ENCODE data around the gene WDR48.

WDR48 gene

DNA sequence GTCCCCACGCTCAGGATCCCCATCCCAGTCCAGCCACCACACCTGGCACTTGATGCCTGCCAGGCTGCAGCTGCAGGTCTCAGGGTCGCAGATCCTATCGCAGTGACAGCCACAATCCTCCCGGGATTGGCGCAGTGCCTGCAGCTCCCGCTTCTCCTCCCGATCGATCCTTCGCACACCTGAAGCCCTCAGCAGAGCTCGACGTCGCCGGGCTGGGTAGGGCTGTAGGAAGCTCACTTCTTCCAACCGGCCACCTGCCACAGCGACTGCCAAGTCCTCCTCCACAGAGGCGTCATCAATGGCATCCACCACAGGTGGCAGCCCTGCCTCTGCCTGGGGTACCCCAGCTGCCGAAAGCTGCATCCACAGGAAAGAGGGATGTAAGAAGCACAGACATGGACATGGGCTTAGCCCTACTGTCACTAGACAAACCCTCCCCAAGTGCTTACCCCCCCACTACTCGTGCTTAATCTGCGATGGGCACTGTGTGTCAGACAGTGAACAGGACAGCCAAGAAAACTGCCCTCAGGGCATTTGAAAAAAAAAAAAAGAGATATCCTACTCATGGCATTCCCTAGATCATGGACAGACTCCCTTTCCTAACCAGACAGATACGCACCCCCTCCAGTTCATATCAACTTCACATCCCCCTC is 92.4 kb downstream of the WDR48 start:
- DNase-seq (ENCODE audit: extremely low read depth, insufficient read length): no peak
- Histone ChIP-seq H3K36me3 (ENCODE audit: control insufficient read depth, insufficient read depth, low read length) (peaks cover 30% of the 10 kb centered on the region), H3K4me3 (replicated peaks; ENCODE audit: low read depth, low read length) (no peak overlapping the region), H3K27me3 (replicated peaks; ENCODE audit: control insufficient read depth, insufficient read depth, low read length) (no peaks in the 10 kb centered on the region)
- TF ChIP-seq CTCF (IDR thresholded peaks at IDR 0.05; ENCODE audit: insufficient read depth, low read length, poor library complexity, severe bottlenecking): no peak

DNA sequence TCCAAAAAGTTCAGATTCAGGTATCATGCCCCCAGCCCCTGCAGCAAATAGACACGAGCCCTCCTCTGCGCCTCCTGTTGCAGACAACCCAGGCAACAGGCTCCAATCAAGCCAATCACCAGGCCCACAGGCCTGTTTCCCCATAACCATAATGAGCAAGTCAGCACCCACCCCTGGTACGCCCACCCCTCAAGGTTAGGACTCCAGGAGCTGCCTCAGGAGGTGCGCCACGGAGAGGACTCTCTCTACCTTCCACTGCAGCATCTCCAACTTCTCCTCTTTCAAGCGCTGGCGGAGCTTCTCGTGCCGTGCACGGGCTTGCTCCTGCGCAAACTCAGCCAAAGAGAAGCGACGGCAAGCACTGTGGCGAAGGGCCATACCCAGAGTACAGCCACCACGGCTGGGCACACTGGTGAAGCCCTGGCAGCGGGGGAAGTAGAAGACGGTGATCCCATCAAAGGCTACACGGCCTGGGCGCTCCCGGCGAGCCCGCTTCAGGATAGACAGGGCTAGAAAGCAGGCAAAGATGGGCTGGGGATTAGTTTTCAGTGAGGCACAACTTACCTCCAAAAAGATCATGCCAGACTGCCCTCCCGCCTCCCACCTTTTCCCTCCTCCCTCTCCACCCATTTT is 93.0 kb downstream of the WDR48 start:
- no peak for TF ChIP-seq CTCF (IDR thresholded peaks at IDR 0.05; ENCODE audit: insufficient read depth, low read length, poor library complexity, severe bottlenecking)
- no peak for DNase-seq (ENCODE audit: extremely low read depth, insufficient read length)
- Histone ChIP-seq H3K4me3 (replicated peaks; ENCODE audit: low read depth, low read length) (no peak overlapping the region), H3K36me3 (ENCODE audit: control insufficient read depth, insufficient read depth, low read length) (peaks cover 30% of the 10 kb centered on the region), H3K27me3 (replicated peaks; ENCODE audit: control insufficient read depth, insufficient read depth, low read length) (no peaks in the 10 kb centered on the region)

DNA sequence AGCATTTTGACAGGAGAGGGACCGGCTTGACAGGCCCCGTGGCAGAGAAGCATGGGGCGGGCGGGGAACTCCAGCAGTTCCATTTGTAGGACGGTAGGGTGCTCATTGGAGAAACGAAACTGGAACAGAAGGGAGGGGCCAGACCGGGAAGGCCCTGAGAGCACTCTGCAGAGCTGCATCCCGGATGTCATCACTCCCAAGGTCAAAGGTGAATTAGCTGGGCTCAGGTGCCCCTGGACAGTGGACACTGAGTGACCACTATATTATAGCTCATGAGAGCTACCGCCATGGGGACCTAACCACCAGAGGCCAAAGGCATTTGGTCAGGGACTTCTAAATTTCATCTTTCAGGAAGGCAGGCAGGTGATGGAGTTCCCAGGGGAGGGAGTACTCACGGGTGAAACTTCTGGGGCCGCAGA is 94.3 kb downstream of the WDR48 start:
- peak; percentile 42 for DNase-seq (ENCODE audit: extremely low read depth, insufficient read length)
- Histone ChIP-seq H3K27me3 (replicated peaks; ENCODE audit: control insufficient read depth, insufficient read depth, low read length) (no peaks in the 10 kb centered on the region), H3K4me3 (replicated peaks; ENCODE audit: low read depth, low read length) (peak overlapping the region; percentile 68), H3K36me3 (ENCODE audit: control insufficient read depth, insufficient read depth, low read length) (peaks cover 28% of the 10 kb centered on the region)
- TF ChIP-seq CTCF (IDR thresholded peaks at IDR 0.05; ENCODE audit: insufficient read depth, low read length, poor library complexity, severe bottlenecking): no peak
